ENCODE results near the gene EAF1. TPM values are rescaled to one million over a fixed set of nuclear protein-coding genes. Genes with fewer than 3 reads are reported as not detected.
"Not testable (repeated sequence)": the region's sequence is repeated elsewhere in the genome, so short reads cannot be mapped to it uniquely, and the experiment has no call there.

EAF1 gene
- total RNA-seq, 1 donor from 2014 or later = 10.3 TPM

GRCh38 chr3:15470261-15470660 lies 42.9 kb downstream of the EAF1 start:
- no peak for DNase-seq (ENCODE audit: low spot score)
- intact Hi-C loops (cut with DNase I) = no loop called here

DNA sequence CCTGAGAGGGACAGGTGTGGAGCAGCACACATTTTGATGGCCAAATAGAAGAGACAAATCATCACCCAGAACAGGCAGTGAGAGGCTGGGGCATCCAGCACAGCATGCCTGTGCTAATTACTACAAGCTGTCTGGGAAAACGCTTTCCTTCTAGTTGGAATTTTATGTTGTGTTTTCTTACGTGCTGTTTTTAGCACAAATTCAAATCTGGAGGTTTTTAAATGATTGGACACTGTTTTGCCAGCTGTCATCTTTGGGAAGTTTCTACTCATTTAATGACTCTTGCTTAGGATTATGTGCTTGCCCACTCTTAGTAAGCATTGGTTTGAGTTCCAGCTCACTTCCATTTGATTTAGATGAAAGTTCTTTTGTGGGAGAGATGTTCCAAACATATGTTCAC lies 43.5 kb downstream of the EAF1 start:
- intact Hi-C loops (cut with DNase I) = no loop called here
- no peak for DNase-seq (ENCODE audit: low spot score)

GRCh38 chr3:15471861-15472260 lies 44.5 kb downstream of the EAF1 start:
- DNase-seq (ENCODE audit: low spot score) = no peak

GRCh38 chr3:15475161-15475560 lies 47.8 kb downstream of the EAF1 start:
- intact Hi-C loops (cut with DNase I) = no loop called here
- no peak for DNase-seq (ENCODE audit: low spot score)

More at GRCh38 chr3:15471861-15472260, 44.5 kb downstream of the EAF1 start:
- intact Hi-C loops (cut with DNase I) = no loop called here

- intact Hi-C loops (cut with DNase I) = no loop called here
- DNase-seq (ENCODE audit: low spot score) = no peak
These were observed 49.0 kb downstream of the EAF1 start for GRCh38 chr3:15476378-15476777.

DNA sequence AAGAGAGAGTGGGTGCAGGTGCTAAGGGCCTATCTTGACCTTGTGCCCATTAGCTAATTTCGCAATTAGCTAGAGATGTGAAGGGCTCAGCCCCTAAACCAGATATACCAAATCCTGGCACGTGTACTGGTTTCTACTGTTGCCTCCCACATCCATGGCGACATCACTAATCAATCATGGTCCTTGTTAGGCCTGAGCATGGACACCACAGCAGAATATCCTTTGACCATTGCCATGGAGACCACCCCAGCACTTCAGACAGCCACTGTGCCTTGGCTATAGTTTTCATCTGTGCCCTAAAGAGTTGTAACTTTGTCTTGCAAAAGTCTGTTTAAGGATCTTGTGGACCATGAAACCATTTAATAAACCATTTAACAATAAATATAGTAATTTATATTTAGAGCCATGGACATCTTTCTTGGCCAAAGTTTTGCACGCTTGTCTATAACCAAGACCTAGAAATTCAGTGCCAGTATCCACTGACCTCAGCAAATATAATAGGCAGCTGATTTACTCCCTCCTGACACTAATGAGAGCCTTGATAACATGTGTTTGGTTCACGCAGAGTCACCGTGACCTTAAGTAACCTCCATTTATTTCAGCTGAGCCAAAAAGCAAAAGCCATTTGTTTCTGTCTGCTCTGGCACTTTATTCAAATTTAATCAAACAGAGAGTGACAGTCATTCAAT lies 50.7 kb downstream of the EAF1 start:
- intact Hi-C loops (cut with DNase I) = loop anchor here (2.0 kb wide), 1 partner anchor 19 kb away; no protein-coding TSS in a partner anchor
- DNase-seq (ENCODE audit: low spot score) = no peak

- DNase-seq (ENCODE audit: low spot score) = no peak
- intact Hi-C loops (cut with DNase I) = loop anchor here (2.0 kb wide), 1 partner anchor 18 kb away; no protein-coding TSS in a partner anchor
These were observed 51.2 kb downstream of the EAF1 start for GRCh38 chr3:15478640-15478979.

- intact Hi-C loops (cut with DNase I) = loop anchor here (2.0 kb wide), 1 partner anchor 17 kb away; no protein-coding TSS in a partner anchor
These were observed 52.2 kb downstream of the EAF1 start for GRCh38 chr3:15479400-15480224.

DNA sequence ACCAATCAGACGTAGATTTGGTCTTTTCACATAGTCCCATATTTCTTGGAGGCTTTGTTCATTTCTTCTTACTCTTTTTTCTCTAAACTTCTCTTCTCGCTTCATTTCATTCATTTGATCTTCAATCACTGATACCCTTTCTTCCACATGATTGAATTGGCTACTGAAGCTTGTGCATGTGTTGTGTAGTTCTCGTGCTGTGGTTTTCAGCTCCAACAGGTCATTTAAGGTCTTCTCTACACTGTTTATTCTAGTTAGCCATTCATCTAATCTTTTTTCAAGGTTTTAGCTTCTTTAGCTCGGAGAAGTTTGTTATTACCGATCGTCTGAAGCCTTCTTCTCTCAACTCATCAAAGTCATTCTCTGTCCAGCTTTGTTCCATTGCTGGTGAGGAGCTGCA lies 57.2 kb downstream of the EAF1 start:
- DNase-seq (ENCODE audit: low spot score); intact Hi-C loops (cut with DNase I): not testable (repeated sequence)

More at GRCh38 chr3:15479400-15480224, 52.2 kb downstream of the EAF1 start:
- DNase-seq (ENCODE audit: low spot score) = no peak

DNA sequence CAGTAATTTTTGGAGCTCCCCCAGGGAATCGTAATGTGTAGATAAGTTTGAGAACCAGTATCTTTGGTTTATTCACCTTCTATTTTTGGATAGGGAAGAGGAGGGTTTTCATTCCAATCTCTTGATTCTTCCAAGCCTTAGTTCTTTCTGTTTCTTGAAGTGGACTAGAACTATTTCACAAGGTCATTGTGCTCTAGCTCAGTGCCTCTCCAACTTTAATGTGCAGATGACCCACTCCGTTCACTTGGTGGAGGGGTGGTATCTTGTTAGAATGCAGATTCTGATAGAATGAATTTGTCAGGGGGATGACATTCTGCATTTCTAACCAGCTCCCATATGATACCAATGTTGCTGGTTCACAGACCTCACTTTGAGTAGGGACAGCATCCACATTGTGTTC lies 58.6 kb downstream of the EAF1 start:
- no peak for DNase-seq (ENCODE audit: low spot score)
- intact Hi-C loops (cut with DNase I) = no loop called here

GRCh38 chr3:15486979-15487378 lies 59.6 kb downstream of the EAF1 start:
- no peak for DNase-seq (ENCODE audit: low spot score)
- intact Hi-C loops (cut with DNase I) = no loop called here

DNA sequence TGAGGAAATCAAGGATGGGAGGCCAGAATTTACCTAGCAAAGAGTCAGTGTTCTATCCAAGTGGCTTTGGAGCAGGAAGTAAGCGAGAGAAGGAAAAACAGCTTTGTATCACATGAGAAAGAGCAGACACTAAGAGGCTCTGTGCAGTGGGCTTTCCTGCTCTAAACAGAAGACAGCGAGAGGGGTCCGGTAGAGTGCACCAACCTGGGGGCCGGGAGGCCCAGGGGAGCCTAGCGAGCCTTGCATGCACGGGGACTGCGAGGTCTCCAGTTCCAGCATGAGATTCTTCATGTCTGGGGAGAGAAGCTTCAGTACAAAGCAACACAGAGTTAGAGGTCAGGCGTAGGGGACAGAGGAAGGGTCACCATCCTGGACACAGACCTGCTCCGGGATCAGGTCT lies 60.6 kb downstream of the EAF1 start:
- intact Hi-C loops (cut with DNase I) = no loop called here

DNA sequence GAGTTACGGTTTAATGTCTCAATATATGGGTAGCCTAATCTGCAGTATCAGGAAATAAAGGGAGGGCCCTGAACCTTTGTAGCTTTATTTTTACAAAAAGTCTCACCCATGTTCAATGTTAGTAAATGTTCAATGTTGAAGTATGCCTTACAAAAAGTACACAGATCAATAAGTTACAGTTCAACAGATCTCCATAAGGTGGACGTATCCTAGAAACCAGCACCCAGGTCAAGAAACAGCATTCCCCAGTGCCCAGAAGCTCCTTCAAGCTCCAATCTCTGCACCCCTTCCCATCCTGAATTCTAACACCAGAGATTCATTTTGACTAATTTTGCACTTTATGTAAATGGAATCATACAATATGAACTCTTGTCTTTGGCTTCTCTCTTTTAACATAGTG lies 62.8 kb downstream of the EAF1 start:
- no peak for DNase-seq (ENCODE audit: low spot score)

More for the DNA sequence above, 60.6 kb downstream of the EAF1 start:
- no peak for DNase-seq (ENCODE audit: low spot score)

GRCh38 chr3:15491143-15491542 lies 63.7 kb downstream of the EAF1 start:
- DNase-seq (ENCODE audit: low spot score) = no peak
- intact Hi-C loops (cut with DNase I) = no loop called here

More for the DNA sequence above, 62.8 kb downstream of the EAF1 start:
- intact Hi-C loops (cut with DNase I) = no loop called here

Other genes with a start within 250 kb of the EAF1 start
- gene CAPN7, start 221.4 kb upstream of the EAF1 start, total RNA-seq = 29.2 TPM
- gene SH3BP5, start 95.0 kb upstream of the EAF1 start, total RNA-seq = 11.4 TPM
- gene METTL6, start 54 bp upstream of the EAF1 start, total RNA-seq = 11.7 TPM
- 41.7 TPM for gene COLQ, start 94.1 kb downstream of the EAF1 start, total RNA-seq
- 12.6 TPM for gene HACL1, start 174.0 kb downstream of the EAF1 start, total RNA-seq
- gene BTD, start 174.1 kb downstream of the EAF1 start, total RNA-seq = 7.7 TPM

Measured in cardiac septum (tissue), 1 donor.